DND-41 (cell line): ENCODE results near the gene ACSL6.

Experiments used
- CTCF ChIP-seq: IDR thresholded peaks from 2 replicates; pipeline ENCODE4 v1.5.1; 2012; ENCODE audit warnings: borderline replicate concordance, low read length, moderate library complexity, mild to moderate bottlenecking; ENCODE audit not compliant: poor library complexity, severe bottlenecking; ENCODE audit errors: extremely low read depth
- EZH2 ChIP-seq: IDR thresholded peaks from 3 replicates; pipeline ENCODE4 v1.6.1; 2012; ENCODE audit warnings: borderline replicate concordance, low read depth, mild to moderate bottlenecking, moderate library complexity, low read length, inconsistent platforms; ENCODE audit not compliant: severe bottlenecking

GRCh38 chr5:132013006-132013689 lies 1.7 kb upstream of the ACSL6 start:
- TF ChIP-seq CTCF, result no peak
- TF ChIP-seq EZH2, result no peak
